Cardiac muscle cell (in vitro differentiated cells and primary cell): Measurements from ENCODE around the gene ELP6. TPM values are rescaled to one million over a fixed set of nuclear protein-coding genes. Genes with fewer than 3 reads are reported as not detected.
"Not testable (repeated sequence)": the region's sequence is repeated elsewhere in the genome, so short reads cannot be mapped to it uniquely, and the experiment has no call there.

Experiments used
- DNase-seq, 2 donors: peaks; one replicate each; pipeline versions ENCODE4 v3.0.0 to v3.0.0-alpha.2; 2010 to 2017; ENCODE audit warnings: low read depth in 1 of 2, low spot score in 1 of 2
- H3K27ac ChIP-seq: fragments of 200-600 bp; sonication (generic); 2 replicates; pipeline ENCODE4 v1.5.1; 2016
- H3K27me3 ChIP-seq: fragments of 200-600 bp; sonication (generic); 2 replicates; pipeline ENCODE4 v1.6.0; 2016; ENCODE audit warnings: control low read depth
- H3K36me3 ChIP-seq: fragments of 200-600 bp; sonication (generic); 2 replicates; pipeline ENCODE4 v1.5.1; 2016; ENCODE audit warnings: control low read depth
- H3K4me1 ChIP-seq: fragments of 200-600 bp; sonication (generic); 2 replicates; pipeline ENCODE4 v1.8.1; 2017; ENCODE audit warnings: low read depth, mild to moderate bottlenecking, mixed run types
- H3K4me3 ChIP-seq: fragments of 200-600 bp; sonication (generic); 2 replicates; pipeline ENCODE4 v1.5.1; 2016; ENCODE audit warnings: mild to moderate bottlenecking
- H3K9me3 ChIP-seq: fragments of 200-600 bp; sonication (generic); 2 replicates; pipeline ENCODE4 v1.5.1; 2017; ENCODE audit warnings: low read depth, mild to moderate bottlenecking, control low read depth
- CTCF ChIP-seq: IDR thresholded peaks from 2 replicates; pipeline ENCODE4 v1.5.1; 2012; ENCODE audit warnings: low read depth, mild to moderate bottlenecking, low read length
- polyA plus RNA-seq: library from polyadenylated mRNA; unstranded; fragments of >200 nt; fragmentation: Nextera tagmentation; extraction: Ambion mirVana; gene quantifications from 2 replicates; pipeline ENCODE4 v1.2.1, GENCODE V29; 2016
- total RNA-seq: library from RNA; depleted of rRNA; stranded (reverse); fragments of >200 nt; gene quantifications from 2 replicates; pipeline ENCODE4 v1.2.3, GENCODE V29; 2016

The ELP6 gene
- total and polyA plus RNA-seq, 2 experiments from 2014 or later: 53.1 to 73.6 TPM

- TF ChIP-seq CTCF: no peak
- no peak for DNase-seq
- H3K4me1 ChIP-seq: peaks cover 8% of the 10 kb centered on the region
- no peaks in the 10 kb centered on the region for H3K9me3 ChIP-seq
- no peak overlapping the region for H3K4me3 ChIP-seq
- H3K36me3 ChIP-seq: no peaks in the 10 kb centered on the region
- no peaks in the 10 kb centered on the region for H3K27me3 ChIP-seq
- no peak overlapping the region for H3K27ac ChIP-seq
Observed at GRCh38 chr3:47473391-47473790, 40.1 kb downstream of the ELP6 start.

- Histone ChIP-seq H3K9me3 (no peaks in the 10 kb centered on the region), H3K27ac (no peak overlapping the region), H3K4me3 (no peak overlapping the region), H3K36me3 (no peaks in the 10 kb centered on the region), H3K27me3 (no peaks in the 10 kb centered on the region), H3K4me1 (peaks cover 8% of the 10 kb centered on the region)
- DNase-seq: peak in 1 of 2 donors; percentile 34
- no peak for TF ChIP-seq CTCF
Observed at GRCh38 chr3:47469616-47470015, 43.9 kb downstream of the ELP6 start.

GRCh38 chr3:47468315-47468714 is 45.2 kb downstream of the ELP6 start:
- H3K4me3 ChIP-seq, H3K27ac ChIP-seq, DNase-seq, H3K4me1 ChIP-seq, H3K27me3 ChIP-seq, H3K9me3 ChIP-seq, H3K36me3 ChIP-seq: not testable (repeated sequence)

- no peaks in the 10 kb centered on the region for H3K9me3 ChIP-seq
- no peak overlapping the region for H3K4me3 ChIP-seq
- no peak for TF ChIP-seq CTCF
- H3K27me3 ChIP-seq: no peaks in the 10 kb centered on the region
- peak in 1 of 2 donors; percentile 16 for DNase-seq
- no peaks in the 10 kb centered on the region for H3K4me1 ChIP-seq
- no peak overlapping the region for H3K27ac ChIP-seq
- no peaks in the 10 kb centered on the region for H3K36me3 ChIP-seq
Observed at GRCh38 chr3:47464588-47464987, 48.9 kb downstream of the ELP6 start.

GRCh38 chr3:47459534-47460085 is 53.9 kb downstream of the ELP6 start:
- H3K9me3 ChIP-seq, DNase-seq, H3K4me3 ChIP-seq, H3K27ac ChIP-seq, H3K27me3 ChIP-seq, H3K36me3 ChIP-seq, H3K4me1 ChIP-seq: not testable (repeated sequence)

GRCh38 chr3:47456984-47457383 is 56.5 kb downstream of the ELP6 start:
- no peak overlapping the region for H3K4me3 ChIP-seq
- no peak overlapping the region for H3K27ac ChIP-seq
- TF ChIP-seq CTCF: no peak
- no peak for DNase-seq
- H3K4me1 ChIP-seq: no peaks in the 10 kb centered on the region
- H3K27me3 ChIP-seq: no peaks in the 10 kb centered on the region
- H3K9me3 ChIP-seq: no peaks in the 10 kb centered on the region
- no peaks in the 10 kb centered on the region for H3K36me3 ChIP-seq
